Measurements from ENCODE around the gene HIF3A.

Gene HIF3A

GRCh38 chr19:46366620-46367292 is 69.9 kb downstream of the HIF3A start:
- no peak for DNase-seq
- Histone ChIP-seq H3K79me2 (ENCODE audit: insufficient read depth, low read length) (peaks cover 67% of the 10 kb centered on the region), H3K27me3 (ENCODE audit: insufficient read depth, low read length, poor library complexity) (no peaks in the 10 kb centered on the region), H3K36me3 (ENCODE audit: insufficient read depth, low read length) (peaks cover 69% of the 10 kb centered on the region), H2AFZ (ENCODE audit: low read depth, low read length) (no peak overlapping the region), H3K9ac (ENCODE audit: low read depth, low read length) (no peak overlapping the region), H3K9me3 (ENCODE audit: insufficient read depth, low read length, severe bottlenecking) (no peaks in the 10 kb centered on the region), H3K27ac (ENCODE audit: low read length) (no peak overlapping the region), H3K4me3 (ENCODE audit: low read depth in 1 of 2, low read length in 2 of 2) (no peak overlapping the region), H4K20me1 (ENCODE audit: insufficient read depth, low read length) (peaks cover 68% of the 10 kb centered on the region), H3K4me1 (ENCODE audit: insufficient read depth, low read length) (peaks cover 8% of the 10 kb centered on the region), H3K4me2 (ENCODE audit: insufficient read depth, low read length) (no peak overlapping the region)
- ATAC-seq (ENCODE audit: insufficient read depth, low read depth): no peak
- TF ChIP-seq EZH2 (IDR thresholded peaks at IDR 0.05; ENCODE audit: borderline replicate concordance, low read depth, low read length, severe bottlenecking) (no peak), CTCF (IDR thresholded peaks at IDR 0.05; ENCODE audit: borderline replicate concordance, extremely low read depth, low read length, poor library complexity, severe bottlenecking) (no peak)

GRCh38 chr19:46367426-46367825 is 70.6 kb downstream of the HIF3A start:
- Histone ChIP-seq H3K9me3 (ENCODE audit: insufficient read depth, low read length, severe bottlenecking) (no peaks in the 10 kb centered on the region), H3K36me3 (ENCODE audit: insufficient read depth, low read length) (peaks cover 73% of the 10 kb centered on the region), H3K79me2 (ENCODE audit: insufficient read depth, low read length) (peaks cover 74% of the 10 kb centered on the region), H3K4me2 (ENCODE audit: insufficient read depth, low read length) (no peak overlapping the region), H2AFZ (ENCODE audit: low read depth, low read length) (no peak overlapping the region), H3K27me3 (ENCODE audit: insufficient read depth, low read length, poor library complexity) (no peaks in the 10 kb centered on the region), H3K9ac (ENCODE audit: low read depth, low read length) (no peak overlapping the region), H3K4me1 (ENCODE audit: insufficient read depth, low read length) (peaks cover 1% of the 10 kb centered on the region; the same call in 1 of the 2 replicates), H3K27ac (ENCODE audit: low read length) (no peak overlapping the region), H4K20me1 (ENCODE audit: insufficient read depth, low read length) (peaks cover 75% of the 10 kb centered on the region), H3K4me3 (ENCODE audit: low read depth in 1 of 2, low read length in 2 of 2) (no peak overlapping the region)
- TF ChIP-seq CTCF (IDR thresholded peaks at IDR 0.05; ENCODE audit: borderline replicate concordance, extremely low read depth, low read length, poor library complexity, severe bottlenecking) (no peak), EZH2 (IDR thresholded peaks at IDR 0.05; ENCODE audit: borderline replicate concordance, low read depth, low read length, severe bottlenecking) (no peak)
- DNase-seq: no peak
- ATAC-seq (ENCODE audit: insufficient read depth, low read depth): no peak

GRCh38 chr19:46368116-46368515 is 71.3 kb downstream of the HIF3A start:
- no peak overlapping the region for H3K4me2 ChIP-seq (ENCODE audit: insufficient read depth, low read length)
- H2AFZ ChIP-seq (ENCODE audit: low read depth, low read length): no peak overlapping the region
- ATAC-seq (ENCODE audit: insufficient read depth, low read depth): no peak
- no peak for TF ChIP-seq CTCF (IDR thresholded peaks at IDR 0.05; ENCODE audit: borderline replicate concordance, extremely low read depth, low read length, poor library complexity, severe bottlenecking)
- no peak for TF ChIP-seq EZH2 (IDR thresholded peaks at IDR 0.05; ENCODE audit: borderline replicate concordance, low read depth, low read length, severe bottlenecking)
- H3K79me2 ChIP-seq (ENCODE audit: insufficient read depth, low read length): peaks cover 81% of the 10 kb centered on the region
- H3K27me3 ChIP-seq (ENCODE audit: insufficient read depth, low read length, poor library complexity): no peaks in the 10 kb centered on the region
- peaks cover 82% of the 10 kb centered on the region for H4K20me1 ChIP-seq (ENCODE audit: insufficient read depth, low read length)
- H3K4me1 ChIP-seq (ENCODE audit: insufficient read depth, low read length): no peaks in the 10 kb centered on the region
- DNase-seq: no peak
- H3K36me3 ChIP-seq (ENCODE audit: insufficient read depth, low read length): peaks cover 78% of the 10 kb centered on the region
- no peak overlapping the region for H3K4me3 ChIP-seq (ENCODE audit: low read depth in 1 of 2, low read length in 2 of 2)
- H3K9me3 ChIP-seq (ENCODE audit: insufficient read depth, low read length, severe bottlenecking): no peaks in the 10 kb centered on the region
- no peak overlapping the region for H3K9ac ChIP-seq (ENCODE audit: low read depth, low read length)
- no peak overlapping the region for H3K27ac ChIP-seq (ENCODE audit: low read length)

Measured in DND-41 (cell line).